GM12892 (cell line): ENCODE measurements around the gene KRT23.

Experiments used
- POLR2A ChIP-seq: IDR thresholded peaks from 2 replicates; pipeline ENCODE4 v1.6.1; 2011; ENCODE audit warnings: low read depth, low read length, control low read depth
- POLR2AphosphoS5 ChIP-seq: IDR thresholded peaks from 2 replicates; pipeline ENCODE4 v1.6.1; 2011; ENCODE audit warnings: low read depth, low read length, control low read depth
- TAF1 ChIP-seq: IDR thresholded peaks from 2 replicates; pipeline ENCODE4 v1.6.1; 2011; ENCODE audit warnings: low read depth, mild to moderate bottlenecking, control low read depth, low read length, borderline replicate concordance

DNA sequence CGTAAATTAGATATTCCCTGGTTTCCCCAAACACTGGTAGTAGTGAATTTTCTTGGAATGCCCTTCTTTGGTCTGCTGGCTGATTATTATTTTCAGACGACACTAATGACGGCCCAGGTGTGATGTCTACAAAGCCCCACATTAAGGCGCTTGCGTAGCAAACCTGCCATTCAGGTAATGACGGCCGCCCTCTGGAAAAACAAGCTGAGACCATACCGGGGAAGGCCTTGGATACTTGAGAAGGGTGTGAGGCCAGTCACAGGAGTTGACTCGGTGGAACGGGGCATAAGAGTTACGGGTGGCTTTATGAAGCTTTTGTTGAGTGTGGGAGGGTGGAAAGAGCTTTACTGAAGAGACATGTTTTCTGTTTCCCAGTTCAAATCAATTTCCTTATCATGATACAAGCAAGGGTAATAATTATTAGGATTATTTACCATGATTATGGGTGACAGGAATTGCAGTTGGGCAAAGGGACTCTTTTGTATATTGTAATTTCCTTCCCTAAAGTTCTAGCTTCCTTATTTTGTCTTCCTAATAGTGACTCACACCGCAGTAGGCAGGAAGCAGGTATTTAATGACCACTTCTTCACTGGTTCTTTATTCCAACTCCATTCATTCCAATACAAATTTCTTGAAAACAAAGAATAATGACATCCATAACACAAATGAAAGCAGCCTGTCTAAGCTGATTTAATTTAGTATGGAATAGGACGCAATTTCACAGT lies 24.8 kb downstream of the KRT23 start:
- TF ChIP-seq POLR2A (no peak), TAF1 (no peak), POLR2AphosphoS5 (no peak)
